ENCODE data around the gene C22orf15. TPM values are rescaled to one million over a fixed set of nuclear protein-coding genes. Genes with fewer than 3 reads are reported as not detected.
"Not testable (repeated sequence)": the region's sequence is repeated elsewhere in the genome, so short reads cannot be mapped to it uniquely, and the experiment has no call there.

C22orf15 gene
- total RNA-seq, 1 donor from 2014 or later: not detected

- no peak for DNase-seq (ENCODE audit: low spot score)
- H3K4me1 Mint-ChIP-seq (ENCODE audit: low read depth): peaks cover 7% of the 10 kb centered on the region
- H3K36me3 Mint-ChIP-seq (ENCODE audit: low read depth): peaks cover 9% of the 10 kb centered on the region
- no peaks in the 10 kb centered on the region for H3K27me3 Mint-ChIP-seq (ENCODE audit: low read depth)
- peak overlapping the region; percentile 73 for H3K4me3 Mint-ChIP-seq (ENCODE audit: unreplicated experiment)
- TF ChIP-seq CTCF (IDR thresholded peaks at IDR 0.05): peak; percentile 14
- H3K27ac Mint-ChIP-seq (ENCODE audit: unreplicated experiment): peak overlapping the region; percentile 74
- H3K9me3 Mint-ChIP-seq (ENCODE audit: low read depth): no peaks in the 10 kb centered on the region
Measured at GRCh38 chr22:23716811-23717801, 45.7 kb upstream of the C22orf15 start.

GRCh38 chr22:23718371-23719165 is 44.2 kb upstream of the C22orf15 start:
- no peak for DNase-seq (ENCODE audit: low spot score)

GRCh38 chr22:23720855-23721254 is 41.9 kb upstream of the C22orf15 start:
- Mint-ChIP-seq H3K9me3 (ENCODE audit: low read depth) (no peaks in the 10 kb centered on the region), H3K4me1 (ENCODE audit: low read depth) (peaks cover 2% of the 10 kb centered on the region), H3K36me3 (ENCODE audit: low read depth) (no peaks in the 10 kb centered on the region), H3K27ac (ENCODE audit: unreplicated experiment) (no peak overlapping the region), H3K4me3 (ENCODE audit: unreplicated experiment) (no peak overlapping the region), H3K27me3 (ENCODE audit: low read depth) (no peaks in the 10 kb centered on the region)
- no peak for TF ChIP-seq CTCF (IDR thresholded peaks at IDR 0.05)
- DNase-seq (ENCODE audit: low spot score): no peak

More at GRCh38 chr22:23718371-23719165, 44.2 kb upstream of the C22orf15 start:
- no peak overlapping the region for H3K4me3 Mint-ChIP-seq (ENCODE audit: unreplicated experiment)
- peaks cover 7% of the 10 kb centered on the region for H3K4me1 Mint-ChIP-seq (ENCODE audit: low read depth)
- peaks cover 5% of the 10 kb centered on the region for H3K36me3 Mint-ChIP-seq (ENCODE audit: low read depth)
- no peak overlapping the region for H3K27ac Mint-ChIP-seq (ENCODE audit: unreplicated experiment)
- no peaks in the 10 kb centered on the region for H3K27me3 Mint-ChIP-seq (ENCODE audit: low read depth)
- H3K9me3 Mint-ChIP-seq (ENCODE audit: low read depth): no peaks in the 10 kb centered on the region
- no peak for TF ChIP-seq CTCF (IDR thresholded peaks at IDR 0.05)

- no peak overlapping the region for H3K4me3 Mint-ChIP-seq (ENCODE audit: unreplicated experiment)
- H3K4me1 Mint-ChIP-seq (ENCODE audit: low read depth): peaks cover 2% of the 10 kb centered on the region
- H3K27me3 Mint-ChIP-seq (ENCODE audit: low read depth): no peaks in the 10 kb centered on the region
- no peak for DNase-seq (ENCODE audit: low spot score)
- H3K27ac Mint-ChIP-seq (ENCODE audit: unreplicated experiment): no peak overlapping the region
- no peak for TF ChIP-seq CTCF (IDR thresholded peaks at IDR 0.05)
- H3K9me3 Mint-ChIP-seq (ENCODE audit: low read depth): no peaks in the 10 kb centered on the region
- H3K36me3 Mint-ChIP-seq (ENCODE audit: low read depth): no peaks in the 10 kb centered on the region
Measured at GRCh38 chr22:23722160-23722559, 40.6 kb upstream of the C22orf15 start.

- H3K4me3 Mint-ChIP-seq (ENCODE audit: unreplicated experiment): no peak overlapping the region
- no peak overlapping the region for H3K27ac Mint-ChIP-seq (ENCODE audit: unreplicated experiment)
- H3K9me3 Mint-ChIP-seq (ENCODE audit: low read depth): no peaks in the 10 kb centered on the region
- TF ChIP-seq CTCF (IDR thresholded peaks at IDR 0.05): no peak
- no peaks in the 10 kb centered on the region for H3K4me1 Mint-ChIP-seq (ENCODE audit: low read depth)
- DNase-seq (ENCODE audit: low spot score): no peak
- no peaks in the 10 kb centered on the region for H3K36me3 Mint-ChIP-seq (ENCODE audit: low read depth)
- H3K27me3 Mint-ChIP-seq (ENCODE audit: low read depth): no peaks in the 10 kb centered on the region
Measured at GRCh38 chr22:23722724-23723123, 40.1 kb upstream of the C22orf15 start.

- H3K9me3 Mint-ChIP-seq (ENCODE audit: low read depth); H3K27ac Mint-ChIP-seq (ENCODE audit: unreplicated experiment); H3K4me1 Mint-ChIP-seq (ENCODE audit: low read depth); H3K36me3 Mint-ChIP-seq (ENCODE audit: low read depth); H3K4me3 Mint-ChIP-seq (ENCODE audit: unreplicated experiment); DNase-seq (ENCODE audit: low spot score); H3K27me3 Mint-ChIP-seq (ENCODE audit: low read depth): not testable (repeated sequence)
Measured at GRCh38 chr22:23728108-23728507, 34.7 kb upstream of the C22orf15 start.
